Common myeloid progenitor, CD34-positive (primary cell): ENCODE results near the gene TNFRSF21.

Experiments used
- CTCF ChIA-PET: fragments of 350-600 bp; sonication (Branson Sonifier 250); formaldehyde crosslinking; loops from one replicate; lab custom pipeline; 2021; ENCODE audit warnings: antibody characterized with exemption; lab: Charles Lee
- POLR2A ChIA-PET: fragments of 350-600 bp; sonication (Branson Sonifier 250); formaldehyde crosslinking; loops from one replicate; lab custom pipeline; 2021; ENCODE audit warnings: antibody characterized with exemption; lab: Charles Lee
- DNase-seq, 3 donors: peaks; one replicate each; pipeline versions ENCODE4 v3.0.0 to v3.0.0-alpha.2; 2013
- H3K27ac ChIP-seq, 2 experiments: 1 replicate in 1 of 2; 2 replicates in 1 of 2; pipeline ENCODE4 v1.7.0; 2013; ENCODE audit warnings: inconsistent platforms in 2 of 2, low read length in 2 of 2, mild to moderate bottlenecking in 2 of 2, low read depth in 1 of 2, moderate library complexity in 1 of 2; ENCODE audit not compliant: severe bottlenecking in 2 of 2, insufficient read depth in 1 of 2, poor library complexity in 1 of 2
- H3K27me3 ChIP-seq, 5 experiments: replicated peaks in 2 of 5; 1 replicate in 3 of 5; 2 replicates in 2 of 5; pipeline versions ENCODE4 v1.6.1 to v1.7.0; 2013; ENCODE audit warnings: low read length in 4 of 5, mild to moderate bottlenecking in 2 of 5, moderate library complexity in 2 of 5, inconsistent platforms in 1 of 5; ENCODE audit not compliant: insufficient read depth in 5 of 5, control insufficient read depth in 4 of 5
- H3K36me3 ChIP-seq, 4 experiments: 1 replicate in 2 of 4; 2 replicates in 2 of 4; pipeline versions ENCODE4 v1.6.1 to v1.7.0; 2013; ENCODE audit warnings: low read length in 3 of 4, control low read depth in 1 of 4, mild to moderate bottlenecking in 1 of 4; ENCODE audit not compliant: control insufficient read depth in 4 of 4, insufficient read depth in 4 of 4
- H3K4me1 ChIP-seq, 4 experiments: 1 replicate in 3 of 4; 2 replicates in 1 of 4; pipeline versions ENCODE4 v1.6.1 to v1.7.1; 2013; ENCODE audit warnings: low read length in 3 of 4, mild to moderate bottlenecking in 3 of 4, control low read depth in 1 of 4, inconsistent platforms in 1 of 4, moderate library complexity in 1 of 4; ENCODE audit not compliant: control insufficient read depth in 4 of 4, insufficient read depth in 4 of 4; ENCODE audit errors: control extremely low read depth in 1 of 4
- H3K4me3 ChIP-seq, 7 experiments: 1 replicate in 4 of 7; 2 replicates in 3 of 7; pipeline versions ENCODE4 v1.5.1 to v1.7.0; 2013; ENCODE audit warnings: mild to moderate bottlenecking in 7 of 7, low read length in 6 of 7, moderate library complexity in 6 of 7, inconsistent platforms in 2 of 7, low read depth in 2 of 7, control low read depth in 1 of 7; ENCODE audit not compliant: insufficient read depth in 4 of 7, control insufficient read depth in 1 of 7; ENCODE audit errors: extremely low read depth in 1 of 7
- H3K9me3 ChIP-seq, 5 experiments: 1 replicate in 4 of 5; 2 replicates in 1 of 5; pipeline versions ENCODE4 v1.6.1 to v1.7.1; 2013; ENCODE audit warnings: low read length in 4 of 5, mild to moderate bottlenecking in 2 of 5, inconsistent platforms in 1 of 5, low read depth in 1 of 5, moderate library complexity in 1 of 5; ENCODE audit not compliant: control insufficient read depth in 4 of 5, insufficient read depth in 2 of 5; ENCODE audit errors: control extremely low read depth in 1 of 5
- WGBS: methylation state at CpG from one replicate; pipeline ENCODE4 v1.1.5; 2013; ENCODE audit not compliant: insufficient coverage; 5-methylcytosine and 5-hydroxymethylcytosine counted together

Gene TNFRSF21

DNA sequence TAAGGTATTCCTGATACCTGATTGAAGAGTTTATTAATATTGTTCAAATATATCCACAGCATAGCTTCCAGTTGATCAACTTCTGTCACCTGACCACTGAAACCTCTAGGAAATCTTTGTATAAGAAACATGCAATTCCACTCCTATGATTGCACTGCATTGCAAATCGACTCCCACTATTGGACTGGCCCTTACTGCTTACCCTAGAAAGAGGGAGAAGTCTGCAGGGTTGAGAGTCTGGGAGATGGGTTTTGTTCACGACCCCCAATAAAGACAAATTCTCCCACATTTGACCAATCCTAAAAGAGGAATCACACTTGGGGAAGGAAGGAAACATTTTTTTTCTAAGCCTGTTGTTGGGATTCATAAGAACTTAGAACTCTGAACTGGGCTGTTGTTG, 43.7 kb downstream of the TNFRSF21 start:
- no peak overlapping the region for H3K4me3 ChIP-seq
- H3K27ac ChIP-seq, result no peak overlapping the region
- H3K9me3 ChIP-seq, result no peaks in the 10 kb centered on the region
- DNase-seq, result no peak
- POLR2A ChIA-PET, result no interaction called here
- CTCF ChIA-PET, result no interaction called here
- no peaks in the 10 kb centered on the region for H3K4me1 ChIP-seq
- no peaks in the 10 kb centered on the region for H3K27me3 ChIP-seq
- peaks cover 0 to 4% (median 2%) of the 10 kb centered on the region in 4 experiments for H3K36me3 ChIP-seq
- WGBS, result 100% methylated on average over 1 of the region's 2 CpGs

DNA sequence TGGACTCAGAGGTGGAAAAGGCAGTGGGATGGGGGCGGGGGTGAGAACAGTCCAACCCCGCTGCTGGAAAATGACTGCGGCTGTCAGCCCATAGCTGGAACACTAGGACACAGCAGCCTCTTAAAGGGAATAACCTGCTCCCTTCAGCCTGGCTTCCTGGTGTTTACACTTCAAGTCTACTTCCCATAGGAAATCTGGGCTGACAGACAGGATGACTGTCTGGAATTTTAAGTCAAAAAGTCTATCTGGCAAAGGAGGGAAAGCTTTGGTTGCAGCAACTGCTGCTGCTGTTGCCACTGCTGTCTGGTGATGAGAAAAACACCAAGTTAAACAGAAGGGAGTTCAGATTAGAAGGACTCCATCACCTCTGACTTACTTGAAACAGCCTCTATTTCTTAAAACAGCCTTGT, 44.9 kb downstream of the TNFRSF21 start:
- no CpG with 5 or more reads among the region's 3 CpGs for WGBS
- ChIA-PET POLR2A (no interaction called here), CTCF (interaction anchor here (1.0 kb wide), 1 partner anchor 18 kb away, joined by 3 read pairs; no protein-coding TSS in a partner anchor)

DNA sequence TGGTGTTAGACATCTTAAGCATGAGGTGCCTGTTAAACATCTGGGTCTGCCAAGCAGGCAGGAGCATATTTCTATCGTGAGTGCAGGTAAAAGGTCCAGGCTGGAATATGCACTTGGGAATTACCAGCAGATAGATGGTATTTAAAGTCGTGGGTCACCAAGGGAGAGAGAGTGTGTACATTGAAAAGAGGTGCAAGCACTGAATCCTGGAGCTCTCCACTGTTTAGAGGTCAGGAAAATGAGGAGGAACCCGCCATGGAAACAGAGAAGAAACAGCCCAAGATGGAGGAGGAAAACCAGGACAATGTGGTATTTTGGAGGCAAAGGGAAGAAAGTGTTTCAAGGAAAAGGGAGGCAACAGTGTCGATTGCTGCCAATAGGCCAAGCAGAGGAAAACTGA, 46.4 kb downstream of the TNFRSF21 start:
- Histone ChIP-seq H3K27me3 (no peaks in the 10 kb centered on the region), H3K27ac (no peak overlapping the region), H3K36me3 (peaks cover 0 to 4% (median 2%) of the 10 kb centered on the region in 4 experiments), H3K9me3 (no peaks in the 10 kb centered on the region), H3K4me1 (no peaks in the 10 kb centered on the region), H3K4me3 (no peak overlapping the region)
- DNase-seq, result no peak
- 100% methylated on average over 4 of the region's 4 CpGs for WGBS
- ChIA-PET POLR2A (no interaction called here), CTCF (no interaction called here)

More for the DNA sequence above, 44.9 kb downstream of the TNFRSF21 start:
- DNase-seq, result no peak
- Histone ChIP-seq H3K27ac (no peak overlapping the region), H3K4me1 (no peaks in the 10 kb centered on the region), H3K9me3 (no peaks in the 10 kb centered on the region), H3K4me3 (no peak overlapping the region), H3K27me3 (no peaks in the 10 kb centered on the region), H3K36me3 (peaks cover 0 to 4% (median 2%) of the 10 kb centered on the region in 4 experiments)

DNA sequence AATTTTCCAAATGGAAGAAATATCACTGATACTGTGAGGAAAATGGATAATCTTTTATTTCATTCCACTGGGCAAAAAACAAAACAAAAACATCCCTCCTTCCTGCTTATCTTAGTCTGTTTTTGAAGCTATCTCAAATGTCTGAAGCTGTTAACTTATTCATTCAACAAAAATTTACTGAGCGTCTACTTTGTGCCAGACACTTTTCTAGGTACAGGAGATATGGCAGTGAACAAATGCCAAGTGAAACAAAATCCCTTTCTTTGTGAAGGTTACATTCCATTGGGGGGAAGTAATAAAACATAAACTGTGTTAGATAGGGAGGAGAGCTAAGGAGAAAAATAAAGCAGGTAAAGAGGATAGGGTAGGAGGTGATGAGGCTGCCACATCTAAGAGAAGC, 47.5 kb downstream of the TNFRSF21 start:
- peaks cover 0 to 4% (median under 1%) of the 10 kb centered on the region in 4 experiments for H3K36me3 ChIP-seq
- no CpG with 5 or more reads among the region's 1 CpG for WGBS
- no peaks in the 10 kb centered on the region for H3K9me3 ChIP-seq
- ChIA-PET CTCF (interaction anchor here (0.6 to 0.9 kb wide), 2 partner anchors 14 to 17 kb away, joined by 3 read pairs; no protein-coding TSS in a partner anchor), POLR2A (no interaction called here)
- no peaks in the 10 kb centered on the region for H3K27me3 ChIP-seq
- H3K4me3 ChIP-seq, result no peak overlapping the region
- no peaks in the 10 kb centered on the region for H3K4me1 ChIP-seq
- no peak overlapping the region for H3K27ac ChIP-seq
- DNase-seq, result no peak

DNA sequence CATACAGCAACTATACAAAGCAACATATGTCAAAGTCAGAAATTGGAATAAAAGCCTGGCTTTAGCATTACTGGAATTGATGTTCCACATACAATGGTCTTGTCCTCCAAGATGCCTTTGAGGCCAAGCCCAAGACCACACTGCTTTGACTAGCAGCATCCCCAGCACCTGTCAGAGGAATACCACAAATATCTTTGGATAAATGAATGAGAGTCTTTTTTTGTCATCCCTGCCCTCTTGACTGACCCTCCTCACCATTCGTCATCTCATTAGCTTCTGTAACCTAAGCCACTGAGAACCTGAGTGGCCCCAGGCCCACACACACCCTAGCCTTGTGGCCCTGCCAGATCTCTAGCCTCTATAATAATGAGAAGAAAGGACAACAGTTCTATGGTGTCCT, 48.5 kb downstream of the TNFRSF21 start:
- DNase-seq, result no peak
- no peaks in the 10 kb centered on the region for H3K4me1 ChIP-seq
- no peaks in the 10 kb centered on the region for H3K9me3 ChIP-seq
- CTCF ChIA-PET, result no interaction called here
- H3K4me3 ChIP-seq, result no peak overlapping the region
- no peaks in the 10 kb centered on the region for H3K27me3 ChIP-seq
- no CpG with 5 or more reads among the region's 1 CpG for WGBS
- H3K27ac ChIP-seq, result no peak overlapping the region
- peaks cover 0 to 4% (median 0%) of the 10 kb centered on the region in 4 experiments for H3K36me3 ChIP-seq
- POLR2A ChIA-PET, result no interaction called here

- H3K27ac ChIP-seq, result no peak overlapping the region
- no peak overlapping the region for H3K4me3 ChIP-seq
- 100% methylated on average over 3 of the region's 4 CpGs for WGBS
- peaks cover 0 to 2% (median 0%) of the 10 kb centered on the region in 4 experiments for H3K36me3 ChIP-seq
- no peak for DNase-seq
- ChIA-PET POLR2A (no interaction called here), CTCF (no interaction called here)
- H3K4me1 ChIP-seq, result no peaks in the 10 kb centered on the region
- no peaks in the 10 kb centered on the region for H3K9me3 ChIP-seq
- H3K27me3 ChIP-seq, result no peaks in the 10 kb centered on the region
Observed at GRCh38 chr6:47260021-47260420, 49.7 kb downstream of the TNFRSF21 start.

- Histone ChIP-seq H3K27me3 (no peaks in the 10 kb centered on the region), H3K27ac (no peak overlapping the region), H3K4me3 (no peak overlapping the region), H3K9me3 (no peaks in the 10 kb centered on the region), H3K4me1 (no peaks in the 10 kb centered on the region), H3K36me3 (peaks cover 0 to 2% (median 0%) of the 10 kb centered on the region in 4 experiments)
- ChIA-PET POLR2A (no interaction called here), CTCF (no interaction called here)
- no CpG with 5 or more reads among the region's 3 CpGs for WGBS
- no peak for DNase-seq
Observed at GRCh38 chr6:47258724-47259347, 50.9 kb downstream of the TNFRSF21 start.
